ENCODE data around the gene PDE6B. TPM values are rescaled to one million over a fixed set of nuclear protein-coding genes. Genes with fewer than 3 reads are reported as not detected.

Gene PDE6B
- total and polyA plus RNA-seq, 2 of the 13 experiments (the other 11 are each of a cell fraction or from before 2014, with no cell fraction given), result 0.38 to 0.40 TPM

- TF ChIP-seq, protein P1, sequence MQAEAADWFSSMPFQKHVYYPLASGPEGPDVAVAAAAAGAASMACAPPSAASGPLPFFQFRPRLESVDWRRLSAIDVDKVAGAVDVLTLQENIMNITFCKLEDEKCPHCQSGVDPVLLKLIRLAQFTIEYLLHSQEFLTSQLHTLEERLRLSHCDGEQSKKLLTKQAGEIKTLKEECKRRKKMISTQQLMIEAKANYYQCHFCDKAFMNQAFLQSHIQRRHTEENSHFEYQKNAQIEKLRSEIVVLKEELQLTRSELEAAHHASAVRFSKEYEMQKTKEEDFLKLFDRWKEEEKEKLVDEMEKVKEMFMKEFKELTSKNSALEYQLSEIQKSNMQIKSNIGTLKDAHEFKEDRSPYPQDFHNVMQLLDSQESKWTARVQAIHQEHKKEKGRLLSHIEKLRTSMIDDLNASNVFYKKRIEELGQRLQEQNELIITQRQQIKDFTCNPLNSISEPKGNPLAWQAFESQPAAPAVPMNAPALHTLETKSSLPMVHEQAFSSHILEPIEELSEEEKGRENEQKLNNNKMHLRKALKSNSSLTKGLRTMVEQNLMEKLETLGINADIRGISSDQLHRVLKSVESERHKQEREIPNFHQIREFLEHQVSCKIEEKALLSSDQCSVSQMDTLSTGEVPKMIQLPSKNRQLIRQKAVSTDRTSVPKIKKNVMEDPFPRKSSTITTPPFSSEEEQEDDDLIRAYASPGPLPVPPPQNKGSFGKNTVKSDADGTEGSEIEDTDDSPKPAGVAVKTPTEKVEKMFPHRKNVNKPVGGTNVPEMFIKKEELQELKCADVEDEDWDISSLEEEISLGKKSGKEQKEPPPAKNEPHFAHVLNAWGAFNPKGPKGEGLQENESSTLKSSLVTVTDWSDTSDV (CRISPR knock-in tag; IDR thresholded peaks at IDR 0.05), result no peak
- TF ChIP-seq MED8 (CRISPR knock-in tag; IDR thresholded peaks at IDR 0.05; ENCODE audit: insufficient replicate concordance) (no peak), GABPB1 (CRISPR knock-in tag; IDR thresholded peaks at IDR 0.05) (peak; percentile 57; the same call in 1 of the 2 replicates), ZNF740 (CRISPR knock-in tag; IDR thresholded peaks at IDR 0.05) (peak; percentile 70; the same call in 1 of the 2 replicates), ZNF891 (CRISPR knock-in tag; IDR thresholded peaks at IDR 0.05) (no peak), ZNF720 (CRISPR knock-in tag; IDR thresholded peaks at IDR 0.05) (no peak), PLRG1 (conservative IDR thresholded peaks at IDR 0.05) (no peak), IRF1 (CRISPR knock-in tag; IDR thresholded peaks at IDR 0.05; ENCODE audit: low read depth) (no peak), TCF12 (IDR thresholded peaks at IDR 0.05) (no peak), TCF12 (CRISPR knock-in tag; IDR thresholded peaks at IDR 0.05) (no peak), ZNF562 (CRISPR knock-in tag; IDR thresholded peaks at IDR 0.05; ENCODE audit: borderline replicate concordance) (no peak), NKX3-1 (CRISPR knock-in tag; IDR thresholded peaks at IDR 0.05) (no peak), MNT (IDR thresholded peaks at IDR 0.05) (no peak), MTERF4 (CRISPR knock-in tag; IDR thresholded peaks at IDR 0.05) (no peak), ZNF644 (CRISPR knock-in tag; IDR thresholded peaks at IDR 0.05; ENCODE audit: low read depth) (no peak)
- TF ChIP-seq, protein P2, sequence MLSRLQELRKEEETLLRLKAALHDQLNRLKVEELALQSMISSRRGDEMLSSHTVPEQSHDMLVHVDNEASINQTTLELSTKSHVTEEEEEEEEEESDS (CRISPR knock-in tag; IDR thresholded peaks at IDR 0.05; ENCODE audit: borderline replicate concordance), result no peak
- TF ChIP-seq, protein P3, sequence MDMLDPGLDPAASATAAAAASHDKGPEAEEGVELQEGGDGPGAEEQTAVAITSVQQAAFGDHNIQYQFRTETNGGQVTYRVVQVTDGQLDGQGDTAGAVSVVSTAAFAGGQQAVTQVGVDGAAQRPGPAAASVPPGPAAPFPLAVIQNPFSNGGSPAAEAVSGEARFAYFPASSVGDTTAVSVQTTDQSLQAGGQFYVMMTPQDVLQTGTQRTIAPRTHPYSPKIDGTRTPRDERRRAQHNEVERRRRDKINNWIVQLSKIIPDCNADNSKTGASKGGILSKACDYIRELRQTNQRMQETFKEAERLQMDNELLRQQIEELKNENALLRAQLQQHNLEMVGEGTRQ (IDR thresholded peaks at IDR 0.05; ENCODE audit: low read depth, low read length), result no peak
- TF ChIP-seq, protein P3 (CRISPR knock-in tag; IDR thresholded peaks at IDR 0.05; ENCODE audit: borderline replicate concordance), result no peak
- TF ChIP-seq, protein P4, sequence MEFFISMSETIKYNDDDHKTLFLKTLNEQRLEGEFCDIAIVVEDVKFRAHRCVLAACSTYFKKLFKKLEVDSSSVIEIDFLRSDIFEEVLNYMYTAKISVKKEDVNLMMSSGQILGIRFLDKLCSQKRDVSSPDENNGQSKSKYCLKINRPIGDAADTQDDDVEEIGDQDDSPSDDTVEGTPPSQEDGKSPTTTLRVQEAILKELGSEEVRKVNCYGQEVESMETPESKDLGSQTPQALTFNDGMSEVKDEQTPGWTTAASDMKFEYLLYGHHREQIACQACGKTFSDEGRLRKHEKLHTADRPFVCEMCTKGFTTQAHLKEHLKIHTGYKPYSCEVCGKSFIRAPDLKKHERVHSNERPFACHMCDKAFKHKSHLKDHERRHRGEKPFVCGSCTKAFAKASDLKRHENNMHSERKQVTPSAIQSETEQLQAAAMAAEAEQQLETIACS (CRISPR knock-in tag; IDR thresholded peaks at IDR 0.05), result no peak
Observed at GRCh38 chr4:705278-706082, 80.1 kb downstream of the PDE6B start, which contains the start of gene PCGF3 (continued).
